GM12874 (cell line): ENCODE measurements around the gene ATP6V0D1.

Experiments used
- TF ChIP-seq, protein P1 (sequence below): IDR thresholded peaks from 2 replicates; pipeline ENCODE4 v1.5.1; 2011; ENCODE audit warnings: low read depth, mild to moderate bottlenecking, control low read depth, low read length, moderate library complexity; ENCODE audit not compliant: insufficient read depth

ATP6V0D1 gene

DNA sequence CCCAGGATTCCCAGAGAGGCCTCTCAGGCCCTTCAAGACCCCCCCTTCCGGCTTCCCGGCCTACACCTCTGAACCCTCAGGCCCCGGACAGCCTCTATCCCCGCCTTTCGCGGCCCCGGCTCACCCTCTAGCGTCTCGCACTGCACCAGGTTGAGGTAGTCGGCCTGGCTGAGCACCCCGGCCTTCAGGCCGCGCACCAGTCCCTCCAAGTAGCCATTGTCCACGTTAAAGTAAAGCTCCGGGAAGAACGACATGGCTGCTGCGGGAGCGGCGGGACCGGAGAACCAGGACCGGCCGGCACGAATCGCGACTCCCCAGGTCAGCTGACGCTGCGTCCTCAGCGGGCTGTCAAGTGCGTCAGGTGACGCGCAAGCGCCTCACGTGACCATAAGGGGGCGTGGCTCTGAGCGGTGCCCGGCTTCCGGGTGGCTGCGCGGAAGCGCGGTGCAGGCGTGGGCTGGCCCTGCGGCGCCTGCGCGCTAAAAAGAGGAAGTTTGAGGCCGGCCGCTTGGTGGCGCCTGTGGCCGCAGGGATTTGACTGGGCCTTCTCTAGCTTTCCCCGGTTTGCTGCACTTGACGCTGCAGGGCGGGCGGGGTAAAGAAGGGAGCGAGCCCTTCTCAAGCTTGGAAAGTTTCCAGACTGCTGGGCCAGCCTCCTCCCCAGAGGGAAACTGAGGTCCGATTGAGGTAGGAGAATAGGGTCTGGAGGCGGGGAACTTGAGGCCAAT, at the start of gene ATP6V0D1:
ATP6V0D1 (minus strand) TSS at position 325 of the 728 bp plus-strand sequence; CDS start at position 254, 71 bp downstream.
- TF ChIP-seq, protein P1, sequence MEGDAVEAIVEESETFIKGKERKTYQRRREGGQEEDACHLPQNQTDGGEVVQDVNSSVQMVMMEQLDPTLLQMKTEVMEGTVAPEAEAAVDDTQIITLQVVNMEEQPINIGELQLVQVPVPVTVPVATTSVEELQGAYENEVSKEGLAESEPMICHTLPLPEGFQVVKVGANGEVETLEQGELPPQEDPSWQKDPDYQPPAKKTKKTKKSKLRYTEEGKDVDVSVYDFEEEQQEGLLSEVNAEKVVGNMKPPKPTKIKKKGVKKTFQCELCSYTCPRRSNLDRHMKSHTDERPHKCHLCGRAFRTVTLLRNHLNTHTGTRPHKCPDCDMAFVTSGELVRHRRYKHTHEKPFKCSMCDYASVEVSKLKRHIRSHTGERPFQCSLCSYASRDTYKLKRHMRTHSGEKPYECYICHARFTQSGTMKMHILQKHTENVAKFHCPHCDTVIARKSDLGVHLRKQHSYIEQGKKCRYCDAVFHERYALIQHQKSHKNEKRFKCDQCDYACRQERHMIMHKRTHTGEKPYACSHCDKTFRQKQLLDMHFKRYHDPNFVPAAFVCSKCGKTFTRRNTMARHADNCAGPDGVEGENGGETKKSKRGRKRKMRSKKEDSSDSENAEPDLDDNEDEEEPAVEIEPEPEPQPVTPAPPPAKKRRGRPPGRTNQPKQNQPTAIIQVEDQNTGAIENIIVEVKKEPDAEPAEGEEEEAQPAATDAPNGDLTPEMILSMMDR, result peak; percentile 92

- TF ChIP-seq, protein P1, result no peak
Measured at GRCh38 chr16:67530013-67530939, 49.3 kb upstream of the ATP6V0D1 start.

- TF ChIP-seq, protein P1, result no peak
Measured at GRCh38 chr16:67529582-67530012, 48.6 kb upstream of the ATP6V0D1 start.

DNA sequence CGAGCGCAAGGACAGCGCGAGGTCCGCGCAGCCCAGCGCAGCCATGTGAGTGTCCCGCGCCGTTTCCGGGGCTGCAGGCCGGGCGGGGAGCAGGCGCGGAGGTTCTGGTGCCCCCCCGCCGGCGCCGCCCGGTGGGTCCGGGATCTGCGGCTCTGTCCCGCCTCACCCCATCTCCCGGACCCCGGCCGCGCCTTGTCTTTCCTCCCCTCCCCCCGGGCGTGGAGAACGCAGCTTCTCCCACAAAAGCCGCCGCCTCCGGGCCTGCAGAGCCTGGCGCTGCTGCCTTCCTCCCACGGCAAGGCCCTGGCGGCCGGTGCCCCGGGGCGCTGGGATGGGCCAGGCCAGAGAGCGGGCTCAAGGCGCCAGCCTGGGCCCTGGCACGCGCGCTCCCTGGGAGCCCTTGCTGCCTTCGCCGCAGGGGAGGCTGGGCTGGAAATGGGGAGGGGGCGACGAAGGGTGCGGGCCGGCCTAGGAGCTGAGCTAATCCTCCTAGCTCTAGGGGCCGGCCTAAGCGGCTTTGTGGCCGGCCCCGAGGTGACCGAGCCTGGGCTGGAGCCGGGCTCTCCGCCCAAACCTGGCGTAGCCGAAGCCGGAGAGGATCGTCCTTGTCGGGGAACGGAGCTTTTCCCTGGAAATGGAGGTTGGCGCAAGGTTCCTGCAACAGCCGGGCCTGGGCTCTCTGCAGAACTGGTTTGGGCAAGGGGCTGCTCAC, 48.1 kb upstream of the ATP6V0D1 start:
- TF ChIP-seq, protein P1, result no peak

DNA sequence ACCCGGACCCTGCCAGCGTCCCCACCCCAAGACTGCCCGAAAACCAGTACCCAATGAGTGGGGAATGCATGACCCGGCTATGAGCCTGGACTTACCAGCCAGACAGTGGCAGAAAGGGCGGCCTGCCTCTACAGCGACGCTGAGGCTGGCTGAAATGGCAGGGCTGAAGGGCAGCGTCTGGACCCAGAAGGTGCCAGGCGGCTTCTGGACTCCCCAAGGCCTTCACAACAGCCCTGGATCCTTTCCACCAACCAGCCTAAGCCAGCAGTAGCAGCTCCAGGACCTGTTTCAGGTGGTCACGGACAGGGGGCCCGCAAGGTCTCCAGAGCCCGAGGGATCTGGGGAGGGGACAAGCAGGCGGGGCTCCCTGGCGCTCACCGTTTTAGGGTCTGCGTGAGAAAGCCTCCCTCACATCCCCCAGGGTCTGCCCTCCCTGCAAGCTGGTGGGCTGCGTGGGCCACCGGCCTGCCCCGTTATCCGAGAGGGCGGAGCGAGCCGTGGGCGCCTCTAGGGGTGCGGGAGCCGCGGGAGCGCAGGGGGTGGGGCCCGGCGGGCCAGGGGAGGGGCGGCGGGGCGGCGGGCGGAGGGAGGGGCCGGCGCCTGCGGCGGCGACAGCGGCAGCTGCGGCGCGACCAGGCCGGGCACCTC, 47.4 kb upstream of the ATP6V0D1 start, which contains the start of gene RIPOR1:
RIPOR1 (plus strand) TSS at position 608 of the 648 bp plus-strand sequence. CDS start 9,618 bp downstream, outside the sequence.
- TF ChIP-seq, protein P1, result no peak

- TF ChIP-seq, protein P1, result no peak
Measured at GRCh38 chr16:67526149-67526791, 45.3 kb upstream of the ATP6V0D1 start.
